A549 (cell line): ENCODE data around the gene SSNA1. TPM values are rescaled to one million over a fixed set of nuclear protein-coding genes. Genes with fewer than 3 reads are reported as not detected.

Experiments
- ATAC-seq, 2 experiments: fragments of 200-7000 bp in 1 of 2; fragments of >200 bp in 1 of 2; cut with Nextera tagmentation in 1 of 2; cut with Tn5 transposase in 1 of 2; 3 replicates each; pipeline versions ENCODE4 v1.8.0 to v1.9.1; 2018 to 2020; ENCODE audit warnings: mild to moderate bottlenecking in 1 of 2, moderate library complexity in 1 of 2
- CTCF ChIA-PET: fragments of 300-600 bp; sonication (Branson Sonifier 250); formaldehyde crosslinking; extraction: SDS; loops from one replicate; lab custom pipeline; 2021; ENCODE audit warnings: antibody characterized with exemption, inconsistent platforms; lab: Yijun Ruan, JAX
- POLR2A ChIA-PET: fragments of 350-600 bp; formaldehyde crosslinking; extraction: SDS; loops from one replicate; lab custom pipeline; 2021; ENCODE audit warnings: antibody characterized with exemption, inconsistent platforms; lab: Yijun Ruan, JAX
- DNase-seq, 2 experiments: peaks; one replicate each; pipeline versions ENCODE4 v3.0.0 to v3.0.0-alpha.2; 2011 to 2016; ENCODE audit warnings: low read depth in 1 of 2, low spot score in 1 of 2
- FAIRE-seq: peaks from 2 replicates; lab custom pipeline; 2011; peaks lifted over from hg19 to GRCh38; lab: Jason Lieb, UNC
- H3K27ac ChIP-seq, 2 experiments: fragments of >200 bp; sonication (Bioruptor Twin); formaldehyde crosslinking; 3 replicates each; pipeline ENCODE4 v1.5.1; 2016 to 2017
- H3K4me1 ChIP-seq: fragments of >200 bp; sonication (Bioruptor Twin); formaldehyde crosslinking; 3 replicates; pipeline ENCODE4 v1.6.1; 2016
- H3K4me2 ChIP-seq: fragments of >200 bp; sonication (Bioruptor Twin); formaldehyde crosslinking; 3 replicates; pipeline ENCODE4 v1.6.1; 2016
- H3K4me3 ChIP-seq: fragments of >200 bp; sonication (Bioruptor Twin); formaldehyde crosslinking; 3 replicates; pipeline ENCODE4 v1.5.1; 2016
- H3K9me3 ChIP-seq: fragments of >200 bp; sonication (Bioruptor Twin); formaldehyde crosslinking; 3 replicates; pipeline ENCODE4 v1.6.1; 2016
- CBX2 ChIP-seq: fragments of 200-600 bp; sonication (generic); IDR thresholded peaks from 2 replicates; pipeline ENCODE4 v1.6.1; 2016; ENCODE audit warnings: low read depth, mild to moderate bottlenecking, borderline replicate concordance
- CHD2 ChIP-seq: fragments of 150-350 bp; IDR thresholded peaks from 2 replicates; pipeline ENCODE4 v1.6.1; 2014; ENCODE audit warnings: low read length; ENCODE audit not compliant: partially characterized antibody
- EHF ChIP-seq: fragments of 250-450 bp; sonication (Bioruptor Pico); IDR thresholded peaks from 2 replicates; pipeline ENCODE4 v1.5.0; 2020; ENCODE audit warnings: mild to moderate bottlenecking
- FOSL2 ChIP-seq, 2 experiments: fragments of 450-650 bp in 1 of 2; fragments of >200 bp in 1 of 2; sonication (Bioruptor Twin) in 1 of 2; formaldehyde crosslinking; IDR thresholded peaks; 2 replicates each; pipeline versions ENCODE4 v1.5.0 to v1.6.1; 2016 to 2020; ENCODE audit warnings: mild to moderate bottlenecking in 1 of 2, moderate library complexity in 1 of 2
- GATA3 ChIP-seq: IDR thresholded peaks from 2 replicates; pipeline ENCODE4 v1.6.1; 2012; ENCODE audit warnings: borderline replicate concordance
- HEYL ChIP-seq: fragments of 250-450 bp; sonication (Bioruptor Pico); IDR thresholded peaks from 2 replicates; pipeline ENCODE4 v1.8.0; 2021; ENCODE audit warnings: mild to moderate bottlenecking, moderate library complexity
- HMGXB4 ChIP-seq: fragments of 250-450 bp; sonication (Bioruptor Pico); IDR thresholded peaks from 2 replicates; pipeline ENCODE4 v1.5.0; 2021; ENCODE audit warnings: mild to moderate bottlenecking, moderate library complexity, borderline replicate concordance
- HOXA7 ChIP-seq: fragments of 250-450 bp; sonication (Bioruptor Pico); IDR thresholded peaks from 2 replicates; pipeline ENCODE4 v1.5.0; 2020; ENCODE audit warnings: mild to moderate bottlenecking, moderate library complexity
- HOXB13 ChIP-seq: fragments of 250-450 bp; sonication (Bioruptor Pico); IDR thresholded peaks from 2 replicates; pipeline ENCODE4 v1.5.0; 2020; ENCODE audit warnings: low read depth, mild to moderate bottlenecking, moderate library complexity
- JUNB ChIP-seq: fragments of >200 bp; sonication (Bioruptor Twin); formaldehyde crosslinking; IDR thresholded peaks from 2 replicates; pipeline ENCODE4 v1.6.1; 2016
- KDM1A ChIP-seq: fragments of 200-600 bp; sonication (generic); IDR thresholded peaks from 2 replicates; pipeline ENCODE4 v1.6.1; 2016; ENCODE audit warnings: low read depth, mild to moderate bottlenecking
- NPAS2 ChIP-seq: fragments of 250-450 bp; sonication (Bioruptor Pico); IDR thresholded peaks from 2 replicates; pipeline ENCODE4 v1.8.0; 2022; ENCODE audit warnings: mild to moderate bottlenecking, moderate library complexity, borderline replicate concordance
- PHF8 ChIP-seq: fragments of 200-600 bp; sonication (generic); IDR thresholded peaks from 2 replicates; pipeline ENCODE4 v1.6.1; 2016; ENCODE audit warnings: low read depth, mild to moderate bottlenecking, antibody characterized with exemption, moderate library complexity, borderline replicate concordance
- POLR2A ChIP-seq: IDR thresholded peaks from 2 replicates; pipeline ENCODE4 v1.6.1; 2012; ENCODE audit warnings: mild to moderate bottlenecking, low read length
- POLR2AphosphoS2 ChIP-seq: conservative IDR thresholded peaks from 2 replicates; pipeline ENCODE4 v1.6.1; 2012; ENCODE audit warnings: low read length, improper control_type of control experiment, inconsistent platforms
- RFX5 ChIP-seq: fragments of 450-650 bp; IDR thresholded peaks from 2 replicates; pipeline ENCODE4 v1.7.1; 2014; ENCODE audit warnings: antibody characterized with exemption, mild to moderate bottlenecking, moderate library complexity
- TFCP2L1 ChIP-seq: fragments of 250-450 bp; sonication (Bioruptor Pico); IDR thresholded peaks from 2 replicates; pipeline ENCODE4 v1.5.0; 2021; ENCODE audit warnings: mild to moderate bottlenecking
- TP53 ChIP-seq: fragments of 250-450 bp; sonication (Bioruptor Pico); IDR thresholded peaks from 2 replicates; pipeline ENCODE4 v1.5.0; 2021; ENCODE audit warnings: mild to moderate bottlenecking, moderate library complexity
- ZFP36 ChIP-seq: fragments of 450-650 bp; IDR thresholded peaks from 2 replicates; pipeline ENCODE4 v1.6.1; 2014; ENCODE audit warnings: borderline replicate concordance; ENCODE audit not compliant: partially characterized antibody
- WGBS: methylation state at CpG from one replicate; pipeline ENCODE4 v1.1.6; 2017; ENCODE audit errors: missing lambda C conversion rate; 5-methylcytosine and 5-hydroxymethylcytosine counted together
- polyA plus RNA-seq, 4 experiments: library from polyadenylated mRNA; depleted of rRNA in 3 of 4; stranded (reverse); fragments of >200 nt; fragmentation: RNase III in 1 of 4; extraction: RNeasy Plus Mini Kit Qiagen cat#74134 plus additional on column Dnase treatment in 1 of 4; gene quantifications; 2 replicates in 3 of 4; 3 replicates in 1 of 4; pipeline ENCODE4 v1.2.3, GENCODE V29; 2011 to 2017
- TF ChIP-seq, protein P1 (sequence below): IDR thresholded peaks from 2 replicates; pipeline ENCODE4 v1.6.1; 2012
- TF ChIP-seq, protein P2 (sequence below): fragments of 150-350 bp; IDR thresholded peaks from 2 replicates; pipeline ENCODE4 v1.6.1; 2014; ENCODE audit warnings: low read depth, mild to moderate bottlenecking, low read length
- TF ChIP-seq, protein P3 (sequence below): IDR thresholded peaks from 2 replicates; pipeline ENCODE4 v1.6.1; 2012
- TF ChIP-seq, protein P4 (sequence below): fragments of >200 bp; sonication (Bioruptor Twin); formaldehyde crosslinking; IDR thresholded peaks from 2 replicates; pipeline ENCODE4 v1.6.1; 2016

Gene SSNA1
- polyA plus RNA-seq, 2 of the 4 experiments (the other 2 are of a cell fraction), result 54.1 to 102 TPM

GRCh38 chr9:137227853-137228505, 39.5 kb downstream of the SSNA1 start:
- ChIA-PET POLR2A (interaction anchor here (1.5 to 3.5 kb wide), 3 partner anchors 12 to 65 kb away, joined by 3 to 27 read pairs (median 8); partner anchors contain the start of genes ANAPC2, SSNA1 and TUBB4B), CTCF (interaction anchor here (0.5 to 10.1 kb wide), 31 partner anchors 11 to 421 kb away, joined by 3 to 113 read pairs (median 7); partner anchors contain the start of genes ANAPC2, LRRC26, NDOR1 and NELFB)
- no peak for DNase-seq
- Histone ChIP-seq H3K4me1 (peaks cover 59% of the 10 kb centered on the region), H3K4me3 (no peak overlapping the region), H3K4me2 (peak overlapping the region; percentile 77), H3K9me3 (no peaks in the 10 kb centered on the region), H3K27ac (no peak overlapping the region)
- TF ChIP-seq HOXB13 (CRISPR knock-in tag), result no peak
- TF ChIP-seq, protein P1, sequence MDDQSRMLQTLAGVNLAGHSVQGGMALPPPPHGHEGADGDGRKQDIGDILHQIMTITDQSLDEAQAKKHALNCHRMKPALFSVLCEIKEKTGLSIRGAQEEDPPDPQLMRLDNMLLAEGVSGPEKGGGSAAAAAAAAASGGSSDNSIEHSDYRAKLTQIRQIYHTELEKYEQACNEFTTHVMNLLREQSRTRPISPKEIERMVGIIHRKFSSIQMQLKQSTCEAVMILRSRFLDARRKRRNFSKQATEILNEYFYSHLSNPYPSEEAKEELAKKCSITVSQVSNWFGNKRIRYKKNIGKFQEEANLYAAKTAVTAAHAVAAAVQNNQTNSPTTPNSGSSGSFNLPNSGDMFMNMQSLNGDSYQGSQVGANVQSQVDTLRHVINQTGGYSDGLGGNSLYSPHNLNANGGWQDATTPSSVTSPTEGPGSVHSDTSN, result peak; percentile 26; the same call in 1 of the 2 replicates
- no peak for ATAC-seq
- 37% methylated on average over 12 of the region's 18 CpGs for WGBS
- FAIRE-seq, result no peak

DNA sequence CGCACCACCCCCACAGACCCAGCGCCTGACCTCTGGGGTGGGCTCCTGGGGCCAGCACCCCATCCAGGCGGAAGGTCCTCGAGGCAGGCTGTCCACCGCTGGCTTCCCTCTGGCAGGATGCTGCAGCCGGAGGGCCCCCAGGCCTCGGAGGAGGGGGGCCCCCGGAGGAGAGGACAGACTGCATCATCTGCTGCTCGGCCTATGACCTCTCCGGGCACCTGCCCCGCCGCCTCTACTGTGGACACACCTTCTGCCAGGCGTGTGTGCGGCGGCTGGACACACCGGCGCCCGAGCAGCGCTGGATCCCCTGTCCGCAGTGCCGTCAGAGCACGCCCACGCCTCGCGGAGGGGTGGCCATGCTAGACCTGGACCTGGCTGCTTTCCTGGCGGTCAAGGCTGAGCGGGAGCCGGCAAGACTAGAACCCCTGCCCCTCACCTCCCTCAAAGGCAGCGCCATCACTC, 40.1 kb downstream of the SSNA1 start:
- ATAC-seq, result no peak
- H3K4me2 ChIP-seq, result no peak overlapping the region
- no peak overlapping the region for H3K4me3 ChIP-seq

DNA sequence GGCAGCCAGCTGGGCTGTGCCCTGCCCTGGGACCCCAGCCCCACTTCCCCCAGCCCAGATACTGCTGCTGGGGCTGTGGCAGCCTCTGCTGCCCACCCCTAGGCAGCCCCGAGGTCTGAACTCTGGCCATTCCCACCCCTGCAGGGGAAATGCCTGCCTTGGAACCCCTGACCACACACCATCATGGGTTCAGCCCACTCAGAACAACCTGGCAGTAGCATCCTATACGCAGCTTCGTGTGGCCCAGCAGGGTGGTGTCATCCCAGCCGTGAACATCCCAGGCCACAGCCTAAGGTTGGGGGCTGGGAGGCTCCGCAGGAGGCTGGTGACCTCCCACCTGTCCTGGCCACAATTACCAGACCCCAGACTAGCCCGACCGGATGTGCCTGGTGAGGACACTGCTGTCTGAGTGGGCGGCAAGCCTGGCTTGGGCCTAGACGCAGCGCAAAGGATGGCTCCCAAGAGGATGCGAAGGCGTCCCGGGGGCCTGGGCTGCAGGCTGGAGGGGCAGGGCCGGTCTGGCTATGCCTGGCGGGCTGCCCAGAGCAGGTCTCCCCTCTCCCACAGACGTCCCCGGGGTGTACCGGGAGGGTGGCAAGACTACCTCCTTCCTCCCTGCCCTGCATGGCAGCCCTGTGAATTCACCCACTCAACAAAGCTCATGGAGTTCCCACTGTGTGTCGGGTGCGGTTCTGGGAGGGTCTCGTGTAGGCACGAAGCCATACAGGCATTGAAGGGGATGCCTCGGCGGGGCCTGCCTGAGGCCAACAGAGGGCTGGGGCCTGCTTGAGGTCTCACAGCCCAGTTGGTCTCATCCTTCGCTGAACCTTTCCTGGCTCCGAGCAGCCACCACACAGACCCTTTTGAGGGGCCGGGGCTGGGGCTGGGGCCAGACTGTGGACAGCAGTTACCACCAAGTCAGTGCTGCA, 40.8 kb downstream of the SSNA1 start:
- TF ChIP-seq POLR2AphosphoS2 (no peak), JUNB (no peak), RFX5 (no peak), HEYL (no peak), PHF8 (no peak), POLR2A (no peak), NPAS2 (CRISPR knock-in tag) (no peak), EHF (CRISPR knock-in tag) (no peak), CBX2 (no peak)
- TF ChIP-seq, protein P2, sequence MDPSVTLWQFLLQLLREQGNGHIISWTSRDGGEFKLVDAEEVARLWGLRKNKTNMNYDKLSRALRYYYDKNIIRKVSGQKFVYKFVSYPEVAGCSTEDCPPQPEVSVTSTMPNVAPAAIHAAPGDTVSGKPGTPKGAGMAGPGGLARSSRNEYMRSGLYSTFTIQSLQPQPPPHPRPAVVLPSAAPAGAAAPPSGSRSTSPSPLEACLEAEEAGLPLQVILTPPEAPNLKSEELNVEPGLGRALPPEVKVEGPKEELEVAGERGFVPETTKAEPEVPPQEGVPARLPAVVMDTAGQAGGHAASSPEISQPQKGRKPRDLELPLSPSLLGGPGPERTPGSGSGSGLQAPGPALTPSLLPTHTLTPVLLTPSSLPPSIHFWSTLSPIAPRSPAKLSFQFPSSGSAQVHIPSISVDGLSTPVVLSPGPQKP, result no peak
- TF ChIP-seq, protein P3, sequence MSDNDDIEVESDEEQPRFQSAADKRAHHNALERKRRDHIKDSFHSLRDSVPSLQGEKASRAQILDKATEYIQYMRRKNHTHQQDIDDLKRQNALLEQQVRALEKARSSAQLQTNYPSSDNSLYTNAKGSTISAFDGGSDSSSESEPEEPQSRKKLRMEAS, result no peak
- ChIA-PET CTCF (interaction anchor here (0.7 to 10.1 kb wide), 16 partner anchors 11 to 441 kb away, joined by 3 to 113 read pairs (median 3); partner anchors contain the start of genes ANAPC2, NELFB, NPDC1 and SSNA1), POLR2A (interaction anchor here (0.7 to 1.7 kb wide), 3 partner anchors 10 to 62 kb away, joined by 3 to 10 read pairs (median 4); no protein-coding TSS in a partner anchor)
- no peak overlapping the region for H3K4me3 ChIP-seq
- H3K9me3 ChIP-seq, result no peaks in the 10 kb centered on the region
- H3K27ac ChIP-seq, result peak overlapping the region in 1 of 2 experiments; percentile 27; a peak in 1 of 6 replicates
- ATAC-seq, result no peak
- WGBS, result 83% methylated on average over 18 of the region's 27 CpGs
- no peak for FAIRE-seq
- DNase-seq, result no peak
- no peak overlapping the region for H3K4me2 ChIP-seq
- H3K4me1 ChIP-seq, result peaks cover 57% of the 10 kb centered on the region

More for the DNA sequence above, 40.1 kb downstream of the SSNA1 start:
- Histone ChIP-seq H3K4me1 (peaks cover 58% of the 10 kb centered on the region), H3K9me3 (no peaks in the 10 kb centered on the region), H3K27ac (no peak overlapping the region)
- WGBS, result 82% methylated on average over 6 of the region's 29 CpGs
- FAIRE-seq (no peak), DNase-seq (no peak)
- POLR2A ChIA-PET, result interaction anchor here (2.3 kb wide), 1 partner anchor 40 kb away, joined by 8 read pairs; the partner anchor contains the start of genes ANAPC2 and SSNA1
- CTCF ChIA-PET, result interaction anchor here (0.5 to 10.1 kb wide), 18 partner anchors 10 to 200 kb away, joined by 3 to 113 read pairs (median 12); partner anchors contain the start of genes ANAPC2, NDOR1, NPDC1 and SAPCD2
- TF ChIP-seq ZFP36 (no peak), CBX2 (no peak), GATA3 (no peak), RFX5 (no peak), JUNB (no peak), TFCP2L1 (CRISPR knock-in tag) (no peak), HOXB13 (CRISPR knock-in tag) (no peak), EHF (CRISPR knock-in tag) (no peak), TP53 (CRISPR knock-in tag) (no peak), CHD2 (no peak), KDM1A (no peak), HMGXB4 (CRISPR knock-in tag) (no peak), FOSL2 (IDR thresholded peaks at IDR 0.05) (no peak), FOSL2 (CRISPR knock-in tag; IDR thresholded peaks at IDR 0.05) (no peak), HOXA7 (CRISPR knock-in tag) (no peak)
- TF ChIP-seq, protein P4, sequence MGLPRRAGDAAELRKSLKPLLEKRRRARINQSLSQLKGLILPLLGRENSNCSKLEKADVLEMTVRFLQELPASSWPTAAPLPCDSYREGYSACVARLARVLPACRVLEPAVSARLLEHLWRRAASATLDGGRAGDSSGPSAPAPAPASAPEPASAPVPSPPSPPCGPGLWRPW, result no peak
